Measurements from ENCODE around the gene NDUFB4.
"Not testable (repeated sequence)": the region's sequence is repeated elsewhere in the genome, so short reads cannot be mapped to it uniquely, and the experiment has no call there.

GRCh38 chr3:120638820-120639219 is 42.7 kb downstream of the NDUFB4 start:
- TF ChIP-seq, protein P1, sequence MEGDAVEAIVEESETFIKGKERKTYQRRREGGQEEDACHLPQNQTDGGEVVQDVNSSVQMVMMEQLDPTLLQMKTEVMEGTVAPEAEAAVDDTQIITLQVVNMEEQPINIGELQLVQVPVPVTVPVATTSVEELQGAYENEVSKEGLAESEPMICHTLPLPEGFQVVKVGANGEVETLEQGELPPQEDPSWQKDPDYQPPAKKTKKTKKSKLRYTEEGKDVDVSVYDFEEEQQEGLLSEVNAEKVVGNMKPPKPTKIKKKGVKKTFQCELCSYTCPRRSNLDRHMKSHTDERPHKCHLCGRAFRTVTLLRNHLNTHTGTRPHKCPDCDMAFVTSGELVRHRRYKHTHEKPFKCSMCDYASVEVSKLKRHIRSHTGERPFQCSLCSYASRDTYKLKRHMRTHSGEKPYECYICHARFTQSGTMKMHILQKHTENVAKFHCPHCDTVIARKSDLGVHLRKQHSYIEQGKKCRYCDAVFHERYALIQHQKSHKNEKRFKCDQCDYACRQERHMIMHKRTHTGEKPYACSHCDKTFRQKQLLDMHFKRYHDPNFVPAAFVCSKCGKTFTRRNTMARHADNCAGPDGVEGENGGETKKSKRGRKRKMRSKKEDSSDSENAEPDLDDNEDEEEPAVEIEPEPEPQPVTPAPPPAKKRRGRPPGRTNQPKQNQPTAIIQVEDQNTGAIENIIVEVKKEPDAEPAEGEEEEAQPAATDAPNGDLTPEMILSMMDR (IDR thresholded peaks at IDR 0.05): not testable (repeated sequence)
- not testable (repeated sequence) for TF ChIP-seq POLR2A (IDR thresholded peaks at IDR 0.05)

All from esophagus squamous epithelium (tissue), 4 donors.